Astrocyte of the hippocampus (primary cell): Measurements from ENCODE around the gene F2.
A peak's percentile ranks its signal among the peaks of the same experiment; 100 is the strongest.
"Not testable (repeated sequence)": the region's sequence is repeated elsewhere in the genome, so short reads cannot be mapped to it uniquely, and the experiment has no call there.

Experiments used
- DNase-seq: peaks from one replicate; pipeline ENCODE4 v3.0.0; 2011; ENCODE audit warnings: low read depth, low spot score

Gene F2

DNA sequence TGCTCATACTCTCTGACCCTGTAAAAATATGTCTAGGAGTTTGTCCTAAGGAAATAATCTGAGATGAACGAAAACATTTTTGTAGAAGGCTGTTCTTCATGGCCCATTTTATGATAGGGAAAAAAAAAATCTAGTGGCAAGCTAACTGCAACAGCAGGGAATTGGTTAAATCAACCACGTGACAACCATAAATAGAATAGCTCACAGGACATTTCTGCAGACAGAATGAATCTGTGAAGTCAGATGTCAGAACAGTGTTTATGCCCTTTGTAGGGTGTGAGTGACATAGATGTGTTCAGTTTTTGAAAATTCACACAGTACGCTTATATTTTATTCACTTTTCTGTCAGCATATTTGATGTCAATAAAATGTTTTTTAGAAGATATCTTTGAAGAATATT is 34.6 kb upstream of the F2 start:
- DNase-seq = no peak

DNA sequence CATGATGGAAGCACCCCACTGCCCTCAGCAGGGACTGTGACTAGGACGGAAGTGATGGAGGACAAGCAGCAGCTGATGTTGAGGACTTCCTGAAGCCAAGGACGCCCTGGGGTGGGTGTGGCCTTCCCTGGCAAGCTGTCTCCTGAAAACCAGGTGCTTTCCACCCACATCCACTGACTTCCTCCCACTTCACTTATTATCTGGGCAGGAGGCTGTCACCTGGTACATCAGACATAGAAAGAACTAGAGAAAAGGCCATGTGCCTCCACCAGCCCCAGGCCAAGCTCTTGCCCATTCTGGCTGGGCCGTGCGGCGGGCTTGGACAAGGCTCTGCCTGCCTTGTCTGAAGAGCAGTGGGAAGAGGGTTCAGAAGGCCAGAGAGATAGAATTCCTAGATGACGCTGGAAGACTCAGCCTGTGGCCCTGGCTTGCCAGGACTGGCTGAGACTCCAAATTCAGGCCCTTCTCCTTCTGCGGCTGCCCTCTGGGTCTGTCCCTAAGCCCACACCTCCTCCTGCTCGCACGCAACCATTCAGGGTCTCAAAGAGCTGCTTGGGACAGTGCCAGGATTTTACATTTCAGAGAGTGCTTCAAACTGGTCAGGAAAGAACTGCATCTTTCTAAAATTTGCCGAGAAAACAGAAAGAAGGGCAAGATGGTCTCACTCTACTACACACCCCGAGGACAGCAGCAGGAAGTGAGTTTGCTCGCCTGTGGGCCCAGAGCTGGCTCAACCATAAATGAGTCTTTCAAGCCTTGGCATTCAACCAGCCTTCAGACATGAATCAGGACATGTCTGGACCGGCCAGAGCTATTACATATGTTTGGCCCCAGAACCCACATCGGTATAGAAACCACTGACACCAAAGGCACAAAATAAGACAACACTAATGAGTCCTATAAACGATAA is 31.9 kb upstream of the F2 start:
- DNase-seq = peak; percentile 68

DNA sequence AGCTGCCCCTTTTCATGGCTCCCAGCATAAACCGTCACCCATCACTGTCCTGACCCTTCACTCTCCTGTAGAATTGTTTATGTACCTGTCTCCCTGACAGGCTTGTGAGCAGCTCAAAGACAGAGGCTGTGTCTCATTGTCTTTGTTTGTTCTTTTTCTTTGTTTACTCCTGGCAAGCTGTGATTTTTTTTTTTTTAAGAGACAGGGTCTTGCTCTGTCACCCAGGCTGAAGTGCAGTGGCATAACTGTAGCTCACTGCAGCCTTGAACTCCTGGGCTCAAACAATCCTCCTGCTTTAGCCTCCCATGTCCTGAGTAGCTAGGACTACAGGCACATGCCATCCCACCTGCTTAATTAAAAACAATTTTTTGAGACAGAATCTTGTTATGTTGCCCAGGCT is 28.3 kb upstream of the F2 start:
- DNase-seq = no peak

- no peak for DNase-seq
These were observed 26.6 kb upstream of the F2 start for GRCh38 chr11:46692450-46692849.

DNA sequence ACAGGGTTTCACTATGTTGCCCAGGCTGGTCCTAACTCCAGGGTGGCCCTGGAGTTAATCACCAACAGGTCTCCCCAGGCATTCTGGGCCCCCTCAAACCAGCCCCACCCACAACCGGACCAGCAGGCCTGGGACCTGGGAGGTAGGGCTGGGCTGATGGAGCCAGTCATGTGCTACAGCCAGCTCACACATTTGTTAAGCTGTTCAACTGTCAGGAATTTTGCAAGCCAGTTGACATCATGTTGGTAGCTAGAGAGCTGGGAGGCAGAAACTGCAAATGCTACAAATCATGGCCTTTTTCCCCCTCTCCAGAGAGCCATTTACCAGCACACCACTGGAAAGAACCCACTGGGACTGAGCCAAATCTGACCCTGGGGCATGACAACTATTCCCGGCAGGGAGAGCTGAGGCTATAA is 25.4 kb upstream of the F2 start:
- DNase-seq = peak; percentile 71

DNA sequence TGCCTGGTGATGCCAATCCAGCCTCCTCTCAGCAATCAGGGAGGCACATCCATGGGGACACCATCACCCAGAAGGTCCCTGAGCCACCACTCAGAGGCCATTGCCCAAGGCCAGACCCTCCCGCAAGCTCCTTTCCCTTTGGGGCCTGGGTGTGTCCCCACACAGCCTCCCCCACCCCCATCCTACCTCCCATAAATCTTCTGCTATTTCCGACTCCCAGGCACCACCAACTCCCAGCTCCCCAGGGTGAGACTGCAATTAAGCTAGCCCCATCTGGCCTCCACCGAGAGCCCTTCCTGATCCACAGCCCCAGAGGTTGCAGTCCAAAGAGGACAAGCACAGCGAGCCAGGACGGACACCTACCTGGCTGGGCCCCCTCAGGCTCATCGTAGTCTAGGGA is 24.9 kb upstream of the F2 start:
- no peak for DNase-seq

- no peak for DNase-seq
These were observed 24.4 kb upstream of the F2 start for GRCh38 chr11:46694607-46695006.

DNA sequence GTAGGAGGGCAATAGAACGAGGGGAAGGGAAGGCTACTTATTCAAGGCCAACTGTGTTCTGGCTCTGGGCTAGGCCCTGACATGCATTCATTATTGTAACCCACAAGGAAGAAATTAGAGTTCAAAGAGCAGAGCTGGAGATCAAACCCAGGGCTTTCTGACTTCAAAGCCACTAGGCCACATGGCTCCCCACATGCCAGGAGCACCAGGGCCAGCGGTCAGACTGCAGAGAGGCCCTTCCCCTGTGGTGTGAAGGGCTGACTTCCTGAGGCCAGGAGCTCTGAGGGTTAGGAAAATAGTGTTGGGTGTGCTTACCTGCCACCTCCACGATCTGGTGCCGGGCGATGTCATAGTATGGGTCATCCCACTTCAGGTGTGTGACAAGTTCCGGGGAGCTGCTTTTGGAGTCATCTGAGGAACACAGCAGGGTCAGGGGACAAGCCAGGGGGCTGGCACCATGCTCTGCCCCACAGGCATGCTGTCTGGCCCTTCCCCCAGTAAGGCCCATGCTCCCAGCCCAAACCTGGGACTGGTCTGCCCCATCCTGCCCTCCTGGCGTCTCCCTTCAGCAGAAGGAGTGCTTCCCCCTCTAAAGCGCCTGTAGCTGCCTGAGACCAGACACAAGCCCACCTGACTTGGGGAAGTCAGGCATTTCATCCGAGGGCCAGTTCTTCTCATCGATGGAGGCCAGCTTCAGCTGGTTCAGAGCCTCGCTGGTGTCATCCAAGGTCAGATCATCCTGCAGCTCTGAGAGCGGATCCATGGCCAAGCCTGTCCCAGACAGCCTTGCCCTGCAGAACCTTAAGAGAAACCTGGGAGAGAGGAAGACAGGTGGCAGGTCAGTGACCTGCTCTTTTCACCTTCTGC is 23.4 kb upstream of the F2 start:
- DNase-seq = no peak

- no peak for DNase-seq
These were observed 22.8 kb upstream of the F2 start for GRCh38 chr11:46696212-46696558.

- peak; percentile 50 for DNase-seq
These were observed 21.7 kb upstream of the F2 start for GRCh38 chr11:46697303-46697702.

DNA sequence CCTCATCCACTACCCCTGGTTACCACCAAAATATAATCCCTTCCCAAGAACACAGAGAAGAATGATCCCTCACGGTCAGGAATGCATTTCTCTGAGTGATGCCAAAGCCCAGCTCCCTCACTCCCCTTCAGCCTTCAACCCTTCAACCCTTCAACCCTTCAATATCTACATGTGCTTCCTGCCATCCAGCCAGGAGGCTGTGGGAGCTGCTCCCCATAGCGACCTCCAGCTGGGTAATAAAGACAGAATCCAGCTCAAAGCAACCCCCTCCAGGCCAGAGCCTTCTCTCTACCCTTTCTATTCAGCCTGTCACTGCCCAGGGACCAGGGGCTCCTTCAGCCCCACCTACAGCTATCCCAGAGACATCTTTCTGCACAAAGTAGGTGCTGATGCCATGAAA is 21.3 kb upstream of the F2 start:
- no peak for DNase-seq

DNA sequence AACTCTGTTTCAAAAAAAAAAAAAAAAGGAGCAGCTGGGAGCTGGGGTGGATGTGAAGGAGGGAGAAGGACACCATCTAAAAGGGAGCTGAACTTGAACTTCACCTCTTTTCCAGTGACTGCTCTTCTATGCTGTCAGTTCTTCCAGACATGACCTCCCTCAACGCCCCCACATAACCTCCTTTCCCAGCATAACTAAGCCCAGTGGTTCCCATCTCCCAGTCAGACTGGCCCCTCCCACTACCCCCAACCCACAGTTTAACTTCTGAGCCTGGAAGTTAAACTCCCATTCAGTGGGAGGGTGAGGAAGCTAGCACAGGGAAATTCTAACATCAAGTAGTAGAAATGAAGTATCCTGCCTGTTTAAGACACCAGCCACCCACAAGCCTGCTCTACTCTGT is 20.4 kb upstream of the F2 start:
- no peak for DNase-seq

DNA sequence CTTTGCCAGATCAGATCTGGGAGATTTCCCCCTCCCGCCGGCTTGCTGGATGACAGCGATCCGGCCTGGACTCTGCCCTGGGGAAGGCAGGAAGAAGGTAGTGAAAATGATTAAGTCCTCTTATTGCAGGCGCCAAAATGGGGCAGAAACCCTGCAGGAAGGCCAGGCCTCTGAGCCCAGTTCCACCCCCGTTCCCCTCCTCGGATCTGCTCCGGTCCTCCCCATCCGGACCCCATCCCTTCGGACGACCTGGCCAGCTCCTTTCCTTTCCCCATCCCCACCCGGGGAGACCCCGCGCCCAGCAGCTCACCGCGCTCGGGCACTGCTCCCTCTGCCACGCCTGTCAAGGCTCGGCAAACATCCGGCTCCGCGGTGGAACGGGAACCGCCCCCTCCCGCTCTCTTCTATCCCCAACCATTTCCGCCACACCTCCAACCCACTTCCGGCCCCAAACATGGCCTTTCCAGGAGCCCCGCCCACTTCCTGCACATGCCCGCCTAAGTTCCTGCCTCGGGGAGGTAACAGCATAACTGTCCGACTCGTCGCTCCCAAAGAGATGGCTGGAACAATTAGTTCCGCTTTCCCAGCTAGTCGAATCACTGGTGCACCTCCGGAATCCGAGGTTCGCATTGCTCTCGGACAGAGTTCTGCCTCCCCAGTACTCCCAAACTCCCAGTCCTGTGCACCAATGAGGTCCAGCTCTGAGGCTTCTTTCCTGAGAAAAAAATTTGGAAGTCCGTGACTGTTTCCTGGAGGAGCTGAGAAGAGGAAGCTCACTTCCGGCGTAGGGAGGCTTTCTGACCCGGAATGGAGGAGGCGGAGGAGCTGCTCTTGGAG is 18.6 kb upstream of the F2 start, which contains the start of the genes ARHGAP1 and ZNF408:
TSS of gene ARHGAP1 (minus strand) at position 379 of the 837 bp plus-strand sequence. CDS start 4,512 bp downstream, outside the sequence.
TSS of gene ZNF408 (plus strand) at position 791 of the 837 bp plus-strand sequence. CDS start at position 808, 17 bp downstream.
- DNase-seq = peak; percentile 99

DNA sequence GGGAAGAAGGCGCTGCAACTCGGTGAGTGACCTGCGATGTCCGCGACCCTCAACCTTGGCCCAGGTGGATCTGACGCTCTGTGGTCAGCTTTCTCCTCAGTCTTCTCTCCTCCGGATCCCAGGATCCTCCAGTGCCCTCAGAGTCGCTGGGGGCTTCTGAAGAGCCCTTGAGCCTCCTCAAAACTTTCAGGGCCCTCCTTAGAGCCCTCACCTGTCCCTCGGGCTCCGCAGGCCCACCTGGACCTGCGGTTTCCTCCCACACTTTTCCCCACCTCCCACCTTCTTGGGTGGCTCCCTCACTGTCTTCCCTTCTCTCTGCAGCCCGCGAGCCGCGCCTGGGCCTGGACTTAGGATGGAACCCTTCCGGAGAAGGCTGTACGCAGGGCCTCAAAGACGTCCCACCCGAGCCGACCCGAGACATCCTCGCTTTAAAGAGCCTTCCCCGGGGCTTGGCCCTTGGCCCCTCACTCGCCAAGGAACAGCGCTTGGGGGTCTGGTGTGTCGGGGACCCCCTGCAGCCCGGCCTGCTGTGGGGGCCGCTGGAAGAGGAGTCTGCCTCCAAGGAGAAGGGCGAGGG is 17.8 kb upstream of the F2 start:
- DNase-seq = no peak

DNA sequence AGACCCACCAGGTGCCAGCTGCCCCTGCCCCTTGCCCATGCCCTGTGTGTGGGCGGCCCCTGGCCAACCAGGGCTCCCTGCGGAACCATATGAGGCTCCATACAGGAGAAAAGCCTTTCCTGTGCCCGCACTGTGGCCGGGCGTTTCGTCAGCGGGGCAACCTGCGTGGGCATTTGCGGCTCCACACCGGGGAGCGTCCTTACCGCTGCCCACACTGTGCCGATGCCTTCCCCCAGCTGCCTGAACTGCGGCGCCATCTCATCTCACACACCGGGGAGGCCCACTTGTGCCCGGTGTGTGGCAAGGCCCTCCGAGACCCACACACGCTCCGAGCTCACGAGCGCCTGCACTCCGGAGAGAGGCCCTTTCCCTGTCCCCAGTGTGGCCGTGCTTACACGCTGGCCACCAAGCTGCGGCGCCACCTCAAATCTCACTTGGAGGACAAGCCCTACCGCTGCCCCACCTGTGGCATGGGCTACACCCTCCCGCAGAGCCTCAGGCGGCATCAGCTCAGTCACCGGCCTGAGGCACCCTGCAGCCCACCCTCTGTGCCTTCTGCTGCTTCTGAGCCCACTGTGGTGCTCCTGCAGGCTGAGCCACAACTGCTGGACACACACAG is 13.8 kb upstream of the F2 start:
- no peak for DNase-seq

- no peak for DNase-seq
These were observed 12.1 kb upstream of the F2 start for GRCh38 chr11:46706886-46707285.

DNA sequence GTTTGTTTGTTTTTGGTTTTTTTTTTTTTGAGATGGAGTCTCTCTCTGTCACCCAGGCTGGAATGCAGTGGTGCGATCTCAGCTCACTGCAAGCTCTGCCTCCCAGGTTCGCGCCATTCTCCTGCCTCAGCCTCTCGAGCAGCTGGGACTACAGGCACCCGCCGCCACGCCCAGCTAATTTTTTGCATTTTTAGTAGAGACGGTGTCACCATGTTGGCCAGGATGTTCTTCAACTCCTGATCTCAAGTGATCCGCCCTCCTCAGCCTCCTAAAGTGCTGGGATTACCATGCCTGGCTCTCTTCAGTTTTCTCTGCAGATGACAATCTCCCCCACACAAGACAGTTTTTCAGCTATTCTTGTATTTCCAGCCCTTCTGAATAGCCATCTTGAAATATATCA is 9.7 kb upstream of the F2 start:
- not testable (repeated sequence) for DNase-seq

DNA sequence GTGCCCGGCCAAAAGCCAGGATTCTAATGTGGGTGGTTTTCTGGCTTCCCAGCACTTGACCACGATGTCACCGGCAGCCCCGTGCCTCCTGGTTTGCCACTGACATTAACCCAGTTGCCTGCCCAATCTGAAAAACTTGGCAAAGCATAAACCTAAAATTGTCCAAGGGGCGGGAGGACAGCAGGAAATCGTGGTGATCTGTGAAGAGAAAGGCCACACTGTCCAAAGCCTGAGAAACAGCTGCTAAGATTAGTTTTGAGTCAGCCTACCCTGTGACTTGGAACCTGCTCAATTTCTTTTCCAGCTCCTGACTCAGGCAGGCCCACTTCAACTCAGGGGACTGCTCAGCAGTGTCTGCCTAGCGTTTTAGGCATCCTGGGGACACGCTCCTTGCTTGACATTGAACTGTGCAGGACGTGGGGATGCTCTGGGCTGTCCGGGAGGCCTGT is 8.2 kb upstream of the F2 start:
- DNase-seq = peak; percentile 94

GRCh38 chr11:46711303-46711702 is 7.7 kb upstream of the F2 start:
- no peak for DNase-seq

DNA sequence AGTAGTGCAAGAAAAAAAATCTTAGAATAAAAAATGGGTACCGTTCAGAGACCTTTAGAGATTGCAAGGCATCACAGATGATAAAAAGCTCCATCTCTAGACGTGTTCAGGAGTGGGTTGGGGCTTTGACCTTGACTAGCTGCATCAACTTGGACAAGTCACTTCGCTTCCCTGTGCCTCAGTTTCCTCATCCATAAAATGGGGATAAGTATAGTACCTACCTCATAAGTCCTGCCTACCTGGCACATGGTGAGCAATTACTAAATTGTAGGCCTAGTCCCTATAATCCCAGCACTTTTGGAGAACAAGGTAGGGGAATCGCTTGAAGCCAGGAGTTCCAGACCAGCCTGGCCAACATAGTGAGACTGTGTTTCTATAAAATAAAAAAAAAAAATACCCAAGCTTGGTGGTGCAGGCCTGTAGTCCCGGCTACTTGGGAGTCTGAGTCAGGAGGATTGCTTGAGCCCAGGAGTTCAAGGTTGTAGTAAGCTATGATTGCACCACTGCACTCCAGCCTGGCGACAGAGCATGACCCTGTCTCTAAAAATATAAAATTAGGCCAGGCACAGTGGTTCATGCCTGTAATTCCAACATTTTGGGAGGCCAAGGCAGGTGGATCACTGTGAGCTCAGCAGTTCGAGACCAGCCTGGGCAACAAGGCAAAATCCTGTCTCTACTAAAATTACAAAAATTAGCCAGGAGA is 6.0 kb upstream of the F2 start:
- DNase-seq = no peak
